Activated CD4-positive, alpha-beta T cell treated with anti-CD3 and anti-CD28 coated beads, Interleukin-2, amount 10 ng/mL, durations not matched to agents 7 days and 5 days (primary cell): ENCODE measurements around the gene OR4K1. TPM values are rescaled to one million over a fixed set of nuclear protein-coding genes. Genes with fewer than 3 reads are reported as not detected.
"Not testable (repeated sequence)": the region's sequence is repeated elsewhere in the genome, so short reads cannot be mapped to it uniquely, and the experiment has no call there.

Source experiments
- CTCF ChIA-PET: fragments of 350-600 bp; sonication (Branson Sonifier 250); formaldehyde crosslinking; loops from one replicate; lab custom pipeline; 2021; ENCODE audit warnings: antibody characterized with exemption; lab: Charles Lee
- POLR2A ChIA-PET: fragments of 350-600 bp; sonication (Branson Sonifier 250); formaldehyde crosslinking; loops from one replicate; lab custom pipeline; 2021; ENCODE audit warnings: antibody characterized with exemption; lab: Charles Lee
- DNase-seq: peaks from one replicate; pipeline ENCODE4 v3.0.0-alpha.2; 2020
- H3K27ac Mint-ChIP-seq: one replicate; pipeline ENCODE4 v1.8.0; 2021; ENCODE audit warnings: mild to moderate bottlenecking, moderate library complexity, mixed read lengths
- H3K27me3 Mint-ChIP-seq: one replicate; pipeline ENCODE4 v1.8.0; 2021; ENCODE audit warnings: mixed read lengths
- H3K36me3 Mint-ChIP-seq: one replicate; pipeline ENCODE4 v1.8.0; 2021; ENCODE audit warnings: low read depth, mixed read lengths
- H3K4me1 Mint-ChIP-seq: one replicate; pipeline ENCODE4 v1.8.0; 2021; ENCODE audit warnings: mixed read lengths
- H3K4me3 Mint-ChIP-seq: one replicate; pipeline ENCODE4 v1.8.0; 2021; ENCODE audit warnings: mild to moderate bottlenecking, moderate library complexity, mixed read lengths
- H3K9me3 Mint-ChIP-seq: one replicate; pipeline ENCODE4 v1.8.0; 2021; ENCODE audit warnings: mixed read lengths
- total RNA-seq, 2 experiments: library from RNA; stranded (reverse); gene quantifications; one replicate each; pipeline ENCODE4 v1.2.3, GENCODE V29; 2021

The OR4K1 gene
- total RNA-seq, 2 experiments from 2014 or later: not detected

DNA sequence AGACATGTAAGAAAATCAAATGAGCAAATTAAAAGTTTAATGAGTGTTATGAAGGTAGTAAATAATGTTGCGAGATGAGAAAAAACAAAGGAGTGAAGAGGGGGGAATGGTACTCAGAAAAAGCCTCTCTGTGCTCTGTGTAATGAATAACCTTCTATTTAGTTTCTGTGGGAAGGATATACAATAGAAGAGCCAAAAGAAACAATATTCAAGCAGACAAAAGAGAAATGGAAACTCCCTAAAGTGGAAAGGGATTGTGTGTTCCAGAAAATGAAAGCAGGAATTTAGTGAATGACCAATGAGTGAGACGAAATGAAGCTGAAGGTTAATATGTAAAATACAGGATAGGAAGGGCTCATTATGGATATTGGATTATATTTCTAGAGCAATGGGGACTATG lies 18.5 kb downstream of the OR4K1 start:
- no peak overlapping the region for H3K4me3 Mint-ChIP-seq
- H3K9me3 Mint-ChIP-seq: no peaks in the 10 kb centered on the region
- ChIA-PET POLR2A (no interaction called here), CTCF (no interaction called here)
- H3K27ac Mint-ChIP-seq: no peak overlapping the region
- peaks cover 3% of the 10 kb centered on the region for H3K4me1 Mint-ChIP-seq
- H3K27me3 Mint-ChIP-seq: no peaks in the 10 kb centered on the region
- H3K36me3 Mint-ChIP-seq: no peaks in the 10 kb centered on the region
- DNase-seq: no peak

DNA sequence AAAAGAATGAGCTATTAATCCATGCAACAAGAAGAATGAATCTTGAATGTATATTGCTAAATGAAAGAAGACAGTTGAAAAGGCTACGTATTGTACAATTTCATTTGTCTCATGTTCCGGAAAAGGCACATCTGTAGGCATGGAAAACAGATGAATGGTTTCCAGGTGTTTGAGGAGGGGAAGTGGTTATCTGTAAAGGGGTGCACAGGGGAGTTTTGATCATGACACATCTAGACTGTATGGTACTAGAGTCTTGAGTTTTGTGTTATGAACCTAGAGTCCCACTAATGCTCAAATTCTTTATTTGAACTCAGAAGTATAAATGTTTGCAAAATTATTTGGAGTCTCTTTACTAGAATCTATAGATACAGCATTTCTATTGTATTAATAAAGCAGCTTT lies 39.0 kb downstream of the OR4K1 start:
- H3K27me3 Mint-ChIP-seq, CTCF ChIA-PET, H3K36me3 Mint-ChIP-seq, H3K4me3 Mint-ChIP-seq, DNase-seq, POLR2A ChIA-PET, H3K27ac Mint-ChIP-seq: not testable (repeated sequence)
- Mint-ChIP-seq H3K4me1 (peaks cover 19% of the 10 kb centered on the region), H3K9me3 (peaks cover 12% of the 10 kb centered on the region)

- peak; percentile 72 for DNase-seq
- H3K27ac Mint-ChIP-seq: peak overlapping the region; percentile 82
- POLR2A ChIA-PET: no interaction called here
Observed at GRCh38 chr14:19974844-19975243, 44.1 kb downstream of the OR4K1 start.

GRCh38 chr14:19975291-19975690 lies 44.6 kb downstream of the OR4K1 start, which contains the start of gene OR4K15:
TSS of gene OR4K15 (plus strand) at chr14:19975591. CDS start at chr14:19975591, 0 bp downstream.
- Mint-ChIP-seq H3K9me3 (peaks cover 20% of the 10 kb centered on the region), H3K4me3 (no peak within 1 kb of the TSS), H3K27me3 (no peaks in the 10 kb centered on the region), H3K4me1 (peaks cover 26% of the 10 kb centered on the region), H3K27ac (peak within 1 kb of the TSS; percentile 82), H3K36me3 (peaks cover 14% of the 10 kb centered on the region)
- ChIA-PET POLR2A (no interaction called here), CTCF (no interaction called here)
- no peak for DNase-seq

More at GRCh38 chr14:19974844-19975243, 44.1 kb downstream of the OR4K1 start:
- H3K9me3 Mint-ChIP-seq: peaks cover 20% of the 10 kb centered on the region
- H3K36me3 Mint-ChIP-seq: peaks cover 14% of the 10 kb centered on the region
- no peak overlapping the region for H3K4me3 Mint-ChIP-seq
- peaks cover 26% of the 10 kb centered on the region for H3K4me1 Mint-ChIP-seq
- CTCF ChIA-PET: no interaction called here
- H3K27me3 Mint-ChIP-seq: no peaks in the 10 kb centered on the region

Other genes with a start within 250 kb of the OR4K1 start
- not detected for gene OR11H2, start 217.0 kb upstream of the OR4K1 start, total RNA-seq
- not detected for gene OR4Q3, start 187.3 kb upstream of the OR4K1 start, total RNA-seq
- not detected for gene OR4M1, start 157.4 kb upstream of the OR4K1 start, total RNA-seq
- not detected for gene OR4N2, start 127.1 kb upstream of the OR4K1 start, total RNA-seq
- gene OR4K2, start 55.8 kb upstream of the OR4K1 start, total RNA-seq: not detected
- not detected for gene OR4K5, start 10.3 kb upstream of the OR4K1 start, total RNA-seq
- not detected for gene OR4K15, start 44.7 kb downstream of the OR4K1 start, total RNA-seq
- gene OR4Q2, start 71.2 kb downstream of the OR4K1 start, total RNA-seq: not detected
- gene OR4K14, start 88.4 kb downstream of the OR4K1 start, total RNA-seq: not detected
- not detected for gene OR4K13, start 105.1 kb downstream of the OR4K1 start, total RNA-seq
- not detected for gene OR4L1, start 129.1 kb downstream of the OR4K1 start, total RNA-seq
- gene OR4K17, start 179.8 kb downstream of the OR4K1 start, total RNA-seq: not detected
- gene OR4N5, start 207.9 kb downstream of the OR4K1 start, total RNA-seq: not detected